B cell (primary cell): ENCODE measurements around the gene ZFYVE9. TPM values are rescaled to one million over a fixed set of nuclear protein-coding genes. Genes with fewer than 3 reads are reported as not detected.

Experiments used
- ATAC-seq: fragments of 200-7000 bp; cut with Tn5 transposase; one replicate; pipeline ENCODE4 v1.10.0; 2021; ENCODE audit warnings: low read depth, mild to moderate bottlenecking, moderate number of reproducible peaks, moderate library complexity
- CTCF ChIA-PET: fragments of 350-600 bp; sonication (Branson Sonifier 250); formaldehyde crosslinking; loops from one replicate; lab custom pipeline; 2021; ENCODE audit warnings: antibody characterized with exemption, inconsistent platforms; lab: Charles Lee
- POLR2A ChIA-PET: fragments of 350-600 bp; sonication (Branson Sonifier 250); formaldehyde crosslinking; loops from one replicate; lab custom pipeline; 2021; ENCODE audit warnings: antibody characterized with exemption; lab: Charles Lee
- DNase-seq: peaks from one replicate; pipeline ENCODE4 v3.0.0; 2013
- H2AFZ ChIP-seq: 2 replicates; pipeline ENCODE4 v1.6.1; 2012; ENCODE audit warnings: mild to moderate bottlenecking, low read depth, low read length; ENCODE audit not compliant: insufficient read depth, poor library complexity, severe bottlenecking
- H3K27ac ChIP-seq, 2 donors: 1 replicate in 1 of 2; 2 replicates in 1 of 2; pipeline ENCODE4 v1.5.1; 2012 to 2013; ENCODE audit warnings: low read length in 2 of 2, mild to moderate bottlenecking in 2 of 2, moderate library complexity in 1 of 2
- H3K27me3 ChIP-seq, 4 experiments: fragments of 200-600 bp in 1 of 4; sonication (generic) in 1 of 4; replicated peaks in 1 of 4; 1 replicate in 2 of 4; 2 replicates in 2 of 4; pipeline versions ENCODE4 v1.6.1 to v1.7.0; 2013 to 2016; ENCODE audit warnings: low read length in 3 of 4, mild to moderate bottlenecking in 2 of 4, mixed read lengths in 1 of 4, moderate library complexity in 1 of 4; ENCODE audit not compliant: insufficient read depth in 4 of 4, control insufficient read depth in 3 of 4; ENCODE audit errors: control extremely low read depth in 1 of 4
- H3K36me3 ChIP-seq, 2 experiments: replicated peaks in 1 of 2; 1 replicate in 1 of 2; 2 replicates in 1 of 2; pipeline versions ENCODE4 v1.6.1 to v1.7.1; 2013; ENCODE audit warnings: low read length in 1 of 2; ENCODE audit not compliant: insufficient read depth in 2 of 2, control insufficient read depth in 1 of 2; ENCODE audit errors: control extremely low read depth in 1 of 2, extremely low read depth in 1 of 2
- H3K4me1 ChIP-seq, 2 donors: fragments of 200-600 bp in 1 of 2; sonication (generic) in 1 of 2; 1 replicate in 1 of 2; 2 replicates in 1 of 2; pipeline versions ENCODE4 v1.5.1 to v1.6.1; 2013 to 2017; ENCODE audit warnings: low read length in 2 of 2; ENCODE audit not compliant: control insufficient read depth in 2 of 2, insufficient read depth in 2 of 2
- H3K4me2 ChIP-seq: replicated peaks from 2 replicates; pipeline ENCODE3; 2012; ENCODE audit warnings: mild to moderate bottlenecking, low read depth, low read length; ENCODE audit not compliant: poor library complexity, severe bottlenecking
- H3K4me3 ChIP-seq, 5 experiments: fragments of 200-600 bp in 1 of 5; sonication (generic) in 1 of 5; 1 replicate in 3 of 5; 2 replicates in 2 of 5; pipeline versions ENCODE4 v1.5.1 to v1.7.0; 2011 to 2016; ENCODE audit warnings: low read length in 4 of 5, mild to moderate bottlenecking in 4 of 5, low read depth in 2 of 5, control low read depth in 1 of 5, moderate library complexity in 1 of 5; ENCODE audit not compliant: insufficient read depth in 1 of 5; ENCODE audit errors: control extremely low read depth in 1 of 5, extremely low read depth in 1 of 5
- H3K79me2 ChIP-seq: fragments of 200-600 bp; sonication (generic); one replicate; pipeline ENCODE4 v1.6.0; 2016; ENCODE audit warnings: low read length; ENCODE audit not compliant: control insufficient read depth, insufficient read depth
- H3K9ac ChIP-seq: fragments of 200-600 bp; sonication (generic); 2 replicates; pipeline ENCODE4 v1.6.1; 2017; ENCODE audit warnings: mild to moderate bottlenecking, low read length, moderate library complexity
- H3K9me3 ChIP-seq, 3 donors: one replicate each; pipeline versions ENCODE4 v1.6.1 to v1.7.1; 2013; ENCODE audit warnings: low read length in 2 of 3; ENCODE audit not compliant: control insufficient read depth in 2 of 3, insufficient read depth in 1 of 3; ENCODE audit errors: control extremely low read depth in 1 of 3
- H4K20me1 ChIP-seq: 2 replicates; pipeline ENCODE4 v1.6.0; 2012; ENCODE audit warnings: mild to moderate bottlenecking, low read length; ENCODE audit not compliant: insufficient read depth, control insufficient read depth, poor library complexity, severe bottlenecking
- H3K27ac Mint-ChIP-seq: one replicate; pipeline ENCODE4 v1.8.0; 2021; ENCODE audit warnings: mixed read lengths
- H3K27me3 Mint-ChIP-seq: one replicate; pipeline ENCODE4 v1.8.0; 2021; ENCODE audit warnings: mixed read lengths
- H3K4me1 Mint-ChIP-seq: one replicate; pipeline ENCODE4 v1.8.0; 2021; ENCODE audit warnings: mixed read lengths
- H3K4me3 Mint-ChIP-seq: one replicate; pipeline ENCODE4 v1.8.0; 2021; ENCODE audit warnings: mixed read lengths
- H3K9me3 Mint-ChIP-seq: one replicate; pipeline ENCODE4 v1.8.0; 2022; ENCODE audit warnings: mixed read lengths; ENCODE audit not compliant: insufficient read depth
- EZH2 ChIP-seq: IDR thresholded peaks from 2 replicates; pipeline ENCODE4 v1.6.1; 2012; ENCODE audit warnings: borderline replicate concordance, low read depth, mild to moderate bottlenecking, moderate library complexity, low read length; ENCODE audit not compliant: insufficient read depth, poor library complexity, severe bottlenecking
- whole genome bisulfite sequencing: methylation state at CpG from one replicate; pipeline ENCODE4 v1.1.5; 2013; ENCODE audit warnings: missing lambda C conversion rate; ENCODE audit not compliant: insufficient coverage; 5-methylcytosine and 5-hydroxymethylcytosine counted together
- intact Hi-C: fragments of 100-400 bp; cut with micrococcal nuclease; formaldehyde crosslinking; loops from one replicate; pipeline ENCODE4 v1.10.0; 2022
- polyA plus RNA-seq: library from polyadenylated mRNA; depleted of rRNA; stranded (reverse); fragments of >200 nt; gene quantifications from 2 replicates; pipeline ENCODE4 v1.2.3, GENCODE V29; 2012
- total RNA-seq, 2 donors: library from RNA; stranded (reverse); fragments of 120-200 nt in 1 of 2; gene quantifications; 1 replicate in 1 of 2; 2 replicates in 1 of 2; pipeline versions ENCODE4 v1.2.3 to v1.2.4, GENCODE V29; 2013 to 2022
- TF ChIP-seq, protein P1 (sequence below): fragments of 200-600 bp; IDR thresholded peaks from one replicate; pipeline ENCODE4 v1.8.0; 2022; ENCODE audit warnings: antibody characterized with exemption, mild to moderate bottlenecking

Gene ZFYVE9
- total and polyA plus RNA-seq, 2 donors (not counting 1 experiment from before 2014, with no cell fraction given) = 0.16 to 3.3 TPM

DNA sequence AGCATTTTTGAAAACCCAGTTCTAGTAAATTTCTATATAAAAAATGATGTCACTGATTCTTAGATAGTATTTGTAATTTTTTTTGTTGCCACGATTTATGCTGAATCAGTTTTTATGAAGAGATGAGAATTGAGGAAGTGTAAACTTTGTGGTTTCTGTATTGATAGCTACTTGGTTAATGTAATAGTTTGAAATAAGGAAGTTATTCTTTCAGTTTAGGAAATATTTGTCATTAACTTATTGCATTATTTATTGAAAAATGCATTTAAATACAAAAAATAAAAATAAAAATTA lies 97.8 kb downstream of the ZFYVE9 start:
- H3K4me2 ChIP-seq = no peak overlapping the region
- H3K4me1 ChIP-seq = peaks cover 6 to 30% of the 10 kb centered on the region in 2 donors
- H3K36me3 ChIP-seq = no peaks in the 10 kb centered on the region
- WGBS = no CpG with 5 or more reads among the region's 1 CpG
- no peaks in the 10 kb centered on the region for H3K9me3 ChIP-seq
- no peak overlapping the region for H3K27ac ChIP-seq
- ATAC-seq = peak; percentile 51
- peaks cover 10% of the 10 kb centered on the region for H3K4me1 Mint-ChIP-seq
- peaks cover 5% of the 10 kb centered on the region for H4K20me1 ChIP-seq
- H3K27ac Mint-ChIP-seq = peak overlapping the region; percentile 12
- H3K9me3 Mint-ChIP-seq = peaks cover 2% of the 10 kb centered on the region
- TF ChIP-seq, protein P1, sequence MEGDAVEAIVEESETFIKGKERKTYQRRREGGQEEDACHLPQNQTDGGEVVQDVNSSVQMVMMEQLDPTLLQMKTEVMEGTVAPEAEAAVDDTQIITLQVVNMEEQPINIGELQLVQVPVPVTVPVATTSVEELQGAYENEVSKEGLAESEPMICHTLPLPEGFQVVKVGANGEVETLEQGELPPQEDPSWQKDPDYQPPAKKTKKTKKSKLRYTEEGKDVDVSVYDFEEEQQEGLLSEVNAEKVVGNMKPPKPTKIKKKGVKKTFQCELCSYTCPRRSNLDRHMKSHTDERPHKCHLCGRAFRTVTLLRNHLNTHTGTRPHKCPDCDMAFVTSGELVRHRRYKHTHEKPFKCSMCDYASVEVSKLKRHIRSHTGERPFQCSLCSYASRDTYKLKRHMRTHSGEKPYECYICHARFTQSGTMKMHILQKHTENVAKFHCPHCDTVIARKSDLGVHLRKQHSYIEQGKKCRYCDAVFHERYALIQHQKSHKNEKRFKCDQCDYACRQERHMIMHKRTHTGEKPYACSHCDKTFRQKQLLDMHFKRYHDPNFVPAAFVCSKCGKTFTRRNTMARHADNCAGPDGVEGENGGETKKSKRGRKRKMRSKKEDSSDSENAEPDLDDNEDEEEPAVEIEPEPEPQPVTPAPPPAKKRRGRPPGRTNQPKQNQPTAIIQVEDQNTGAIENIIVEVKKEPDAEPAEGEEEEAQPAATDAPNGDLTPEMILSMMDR = no peak
- intact Hi-C loops = no loop called here
- no peak overlapping the region for H3K9ac ChIP-seq
- H3K27me3 Mint-ChIP-seq = peaks cover 55% of the 10 kb centered on the region
- ChIA-PET POLR2A (no interaction called here), CTCF (no interaction called here)
- DNase-seq = peak; percentile 58
- H3K27me3 ChIP-seq = peaks cover 9 to 91% (median 68%) of the 10 kb centered on the region in 4 experiments
- H3K4me3 ChIP-seq = no peak overlapping the region
- no peak overlapping the region for H3K4me3 Mint-ChIP-seq
- H3K79me2 ChIP-seq = no peaks in the 10 kb centered on the region
- H2AFZ ChIP-seq = no peak overlapping the region

DNA sequence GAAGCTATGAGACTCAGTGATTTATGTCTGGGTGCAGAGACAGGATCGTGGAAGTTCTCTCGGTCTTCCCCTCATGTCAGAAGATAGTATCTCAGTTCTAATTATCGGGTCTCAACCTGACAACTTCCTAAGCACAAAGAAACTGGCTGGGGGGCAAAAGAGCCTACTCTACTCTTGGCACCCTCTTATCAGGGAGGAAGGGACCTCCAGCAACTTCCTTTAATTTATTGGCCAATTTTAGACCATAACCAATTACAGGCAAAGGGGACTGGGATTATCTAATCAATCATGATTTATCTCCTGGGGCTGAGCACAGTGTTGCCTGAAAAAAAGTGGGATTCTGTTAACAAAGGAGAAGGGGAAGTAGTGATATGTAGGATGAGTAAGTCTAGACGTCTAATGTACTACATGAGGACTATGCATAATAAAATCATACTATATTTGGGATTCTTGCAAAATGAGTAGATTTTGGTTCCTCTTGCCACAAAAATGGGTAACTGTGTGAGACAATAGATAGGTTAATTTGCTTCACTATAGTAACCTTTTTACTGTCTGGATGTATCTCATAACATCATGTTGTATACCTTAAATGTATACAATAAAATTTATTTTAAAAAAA lies 98.8 kb downstream of the ZFYVE9 start:
- no peaks in the 10 kb centered on the region for H3K9me3 ChIP-seq
- H3K27me3 ChIP-seq = peaks cover 9 to 88% (median 67%) of the 10 kb centered on the region in 4 experiments
- H4K20me1 ChIP-seq = peaks cover 5% of the 10 kb centered on the region
- H3K4me1 ChIP-seq = peaks cover 6 to 30% of the 10 kb centered on the region in 2 donors
- TF ChIP-seq, protein P1 = no peak
- TF ChIP-seq EZH2 = no peak
- Mint-ChIP-seq H3K27ac (no peak overlapping the region), H3K9me3 (peaks cover 2% of the 10 kb centered on the region), H3K4me1 (peaks cover 10% of the 10 kb centered on the region), H3K27me3 (peaks cover 54% of the 10 kb centered on the region), H3K4me3 (no peak overlapping the region)
- ChIA-PET POLR2A (no interaction called here), CTCF (interaction anchor here (0.7 kb wide), 1 partner anchor 542 kb away, joined by 3 read pairs; no protein-coding TSS in a partner anchor)
- no peak overlapping the region for H3K4me2 ChIP-seq
- intact Hi-C loops = no loop called here
- ATAC-seq (no peak), DNase-seq (no peak)
- no peaks in the 10 kb centered on the region for H3K79me2 ChIP-seq
- no peak overlapping the region for H3K27ac ChIP-seq
- no peaks in the 10 kb centered on the region for H3K36me3 ChIP-seq
- no peak overlapping the region for H3K4me3 ChIP-seq
- H2AFZ ChIP-seq = no peak overlapping the region
- 50% methylated on average over 2 of the region's 4 CpGs for WGBS
- H3K9ac ChIP-seq = no peak overlapping the region
